ENCODE results near the gene KRT17.

GRCh38 chr17:41648411-41649195, 24.2 kb upstream of the KRT17 start:
- TF ChIP-seq POLR2A (IDR thresholded peaks at IDR 0.05; ENCODE audit: low read length) (no peak), GATA1 (IDR thresholded peaks at IDR 0.05; ENCODE audit: low read depth, low read length) (no peak)

Measured in erythroblast (primary cell).